HFFc6 (cell line): Measurements from ENCODE around the gene C1QC. TPM values are rescaled to one million over a fixed set of nuclear protein-coding genes. Genes with fewer than 3 reads are reported as not detected.

ENCODE experiments used
- DNase-seq: peaks from one replicate; pipeline ENCODE4 v3.0.0-alpha.2; 2018
- H3K27ac Mint-ChIP-seq: 2 replicates; pipeline ENCODE4 v1.8.0; 2020; ENCODE audit warnings: mild to moderate bottlenecking, mixed read lengths
- H3K27me3 Mint-ChIP-seq: 2 replicates; pipeline ENCODE4 v1.8.0; 2021; ENCODE audit warnings: mild to moderate bottlenecking, moderate library complexity, mixed read lengths; ENCODE audit not compliant: insufficient read depth
- H3K36me3 Mint-ChIP-seq: 2 replicates; pipeline ENCODE4 v1.8.0; 2021; ENCODE audit warnings: low read depth, mixed read lengths
- H3K4me1 Mint-ChIP-seq: 2 replicates; pipeline ENCODE4 v1.8.0; 2020; ENCODE audit warnings: low read depth, mixed read lengths
- H3K4me3 Mint-ChIP-seq: 2 replicates; pipeline ENCODE4 v1.8.0; 2020; ENCODE audit warnings: mild to moderate bottlenecking, moderate library complexity, mixed read lengths
- H3K9me3 Mint-ChIP-seq: 2 replicates; pipeline ENCODE4 v1.8.0; 2020; ENCODE audit warnings: mild to moderate bottlenecking, mixed read lengths
- CTCF ChIP-seq: fragments of 200-600 bp; sonication (generic); IDR thresholded peaks from 2 replicates; pipeline ENCODE4 v1.5.0; 2021; ENCODE audit warnings: antibody characterized with exemption, mild to moderate bottlenecking
- total RNA-seq, 6 experiments: library from RNA; stranded (reverse); fragmentation: NEBNext Ultra II Directional; extraction: Animal tissue kit (Norgen Biotek cat#: 25700); gene quantifications; 2 replicates in 1 of 6; 3 replicates in 5 of 6; pipeline ENCODE4 v1.2.3, GENCODE V29; 2021

C1QC gene
- total RNA-seq, 6 experiments from 2014 or later: not detected

- no peak for TF ChIP-seq CTCF
- no peaks in the 10 kb centered on the region for H3K4me1 Mint-ChIP-seq
- H3K27ac Mint-ChIP-seq: no peak overlapping the region
- peaks cover 58% of the 10 kb centered on the region for H3K27me3 Mint-ChIP-seq
- no peaks in the 10 kb centered on the region for H3K36me3 Mint-ChIP-seq
- DNase-seq: no peak
- no peaks in the 10 kb centered on the region for H3K9me3 Mint-ChIP-seq
- no peak overlapping the region for H3K4me3 Mint-ChIP-seq
These were observed 25.4 kb upstream of the C1QC start for GRCh38 chr1:22618056-22618455.

- H3K27me3 Mint-ChIP-seq: peaks cover 56% of the 10 kb centered on the region
- no peaks in the 10 kb centered on the region for H3K9me3 Mint-ChIP-seq
- no peaks in the 10 kb centered on the region for H3K36me3 Mint-ChIP-seq
- H3K4me1 Mint-ChIP-seq: no peaks in the 10 kb centered on the region
- no peak overlapping the region for H3K27ac Mint-ChIP-seq
- DNase-seq: no peak
- no peak for TF ChIP-seq CTCF
- H3K4me3 Mint-ChIP-seq: no peak overlapping the region
These were observed 24.2 kb upstream of the C1QC start for GRCh38 chr1:22619252-22619651.

- no peaks in the 10 kb centered on the region for H3K36me3 Mint-ChIP-seq
- no peak for DNase-seq
- H3K27me3 Mint-ChIP-seq: peaks cover 54% of the 10 kb centered on the region
- H3K4me1 Mint-ChIP-seq: no peaks in the 10 kb centered on the region
- H3K27ac Mint-ChIP-seq: no peak overlapping the region
- no peak for TF ChIP-seq CTCF
- H3K4me3 Mint-ChIP-seq: no peak overlapping the region
- H3K9me3 Mint-ChIP-seq: no peaks in the 10 kb centered on the region
These were observed 23.6 kb upstream of the C1QC start for GRCh38 chr1:22619798-22620197.

GRCh38 chr1:22621761-22622160 lies 21.7 kb upstream of the C1QC start:
- H3K27me3 Mint-ChIP-seq: peaks cover 49% of the 10 kb centered on the region
- no peak for DNase-seq
- no peak overlapping the region for H3K4me3 Mint-ChIP-seq
- H3K36me3 Mint-ChIP-seq: no peaks in the 10 kb centered on the region
- no peaks in the 10 kb centered on the region for H3K9me3 Mint-ChIP-seq
- H3K4me1 Mint-ChIP-seq: no peaks in the 10 kb centered on the region
- H3K27ac Mint-ChIP-seq: no peak overlapping the region
- no peak for TF ChIP-seq CTCF

GRCh38 chr1:22625262-22625925 lies 18.0 kb upstream of the C1QC start:
- H3K9me3 Mint-ChIP-seq: no peaks in the 10 kb centered on the region
- no peaks in the 10 kb centered on the region for H3K4me1 Mint-ChIP-seq
- no peak overlapping the region for H3K4me3 Mint-ChIP-seq
- TF ChIP-seq CTCF: no peak
- peaks cover 42% of the 10 kb centered on the region for H3K27me3 Mint-ChIP-seq
- H3K27ac Mint-ChIP-seq: no peak overlapping the region
- H3K36me3 Mint-ChIP-seq: no peaks in the 10 kb centered on the region
- DNase-seq: no peak
